ENCODE data around the gene RNLS. TPM values are rescaled to one million over a fixed set of nuclear protein-coding genes. Genes with fewer than 3 reads are reported as not detected.
A peak's percentile ranks its signal among the peaks of the same experiment; 100 is the strongest.

Gene RNLS
- polyA plus RNA-seq, 6 donors from 2014 or later, result 4.1 to 7.3 (median 5.0) TPM

DNA sequence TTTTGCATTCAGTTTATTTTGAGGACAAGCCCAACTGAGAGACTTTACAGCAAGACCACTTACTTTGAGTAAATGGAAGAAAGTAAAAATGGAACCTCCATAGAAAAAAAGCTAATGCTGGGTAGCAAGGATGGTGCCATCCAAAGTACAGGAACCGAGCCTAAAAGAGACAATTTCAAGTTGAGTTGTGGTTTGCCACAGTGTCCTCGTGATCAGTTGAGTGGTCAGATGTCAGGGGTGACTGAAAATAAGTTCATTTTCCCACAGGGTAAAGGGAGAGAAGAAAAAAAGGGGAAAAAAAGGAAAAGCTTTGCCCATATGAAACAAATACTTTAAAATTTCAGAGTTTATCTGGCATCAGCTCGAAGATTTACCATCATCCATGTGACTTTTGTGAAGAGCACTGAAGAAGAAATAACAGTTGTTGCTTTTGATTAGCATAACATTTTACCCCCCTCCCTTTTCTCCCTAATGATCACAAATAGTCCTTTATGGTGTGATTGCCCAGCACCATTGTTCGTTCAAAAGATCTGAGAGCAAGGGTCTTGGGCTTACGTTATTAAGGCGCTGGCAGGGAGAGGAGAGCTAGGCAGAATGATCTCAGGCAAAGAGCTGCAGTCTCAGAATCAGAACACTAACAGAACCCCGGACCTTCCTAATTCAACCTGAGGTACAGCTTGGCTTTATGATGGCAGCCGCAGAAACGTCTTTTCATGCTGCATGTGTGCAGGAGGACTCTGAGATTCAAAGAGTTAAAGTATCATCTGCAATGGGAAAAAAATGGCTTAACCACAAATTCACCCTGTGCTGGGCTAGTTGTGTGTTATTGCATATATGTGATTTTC, 338.1 kb downstream of the RNLS start:
- Mint-ChIP-seq H3K4me1 (peaks cover 23 to 32% (median 27%) of the 10 kb centered on the region in 3 donors), H3K27me3 (no peaks in the 10 kb centered on the region), H3K27ac (peak overlapping the region in 3 of 6 donors; percentile 1 to 40 (median 22)), H3K4me3 (no peak overlapping the region), H3K36me3 (peaks cover 0 to 4% of the 10 kb centered on the region in 2 donors), H3K9me3 (peaks cover 0 to 5% (median 0%) of the 10 kb centered on the region in 7 donors)
- DNase-seq, result no peak
- no peak for ATAC-seq (ENCODE audit: low read depth in 2 of 2)

DNA sequence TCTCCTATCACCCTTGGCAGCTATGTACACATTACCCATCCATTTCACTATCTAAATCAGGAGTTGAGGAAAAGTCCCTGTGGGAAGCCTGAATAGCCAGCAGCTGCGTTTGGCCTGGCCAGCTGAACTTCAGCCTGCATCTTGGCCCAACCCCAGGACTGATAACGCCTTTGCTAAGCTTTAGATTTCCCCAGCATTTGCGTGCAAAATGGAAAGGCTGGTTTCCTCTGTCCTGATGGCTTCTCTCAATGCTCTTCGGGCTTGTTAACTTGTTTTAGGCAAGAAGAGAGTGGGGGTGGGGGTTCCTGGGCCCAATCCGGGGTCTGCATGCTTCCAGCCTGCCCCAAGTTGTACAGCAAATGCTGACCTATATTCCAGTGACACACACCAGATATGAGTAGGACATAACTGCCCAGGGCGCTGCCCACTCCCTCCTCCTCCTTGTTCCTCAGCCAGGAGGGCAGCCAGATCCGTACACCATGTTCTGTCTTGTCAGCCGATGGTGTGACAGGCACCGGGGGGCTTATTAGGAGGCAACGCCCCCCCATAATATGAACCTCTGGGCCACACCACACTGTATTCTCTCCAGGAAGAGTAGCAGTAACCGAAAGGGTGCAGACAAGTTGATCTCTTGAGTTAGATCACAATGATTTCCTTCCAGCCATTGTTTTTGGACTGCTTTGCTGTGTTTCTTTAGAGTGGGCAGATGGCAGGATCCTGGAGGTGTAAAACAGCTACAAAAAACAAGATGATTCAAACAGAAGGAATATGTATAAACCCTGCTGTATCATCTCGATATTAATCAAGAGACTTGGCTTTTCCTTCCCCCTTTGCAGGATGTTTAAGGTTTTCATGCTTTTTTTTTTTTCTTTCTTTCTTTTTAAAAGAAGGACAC, 339.0 kb downstream of the RNLS start:
- DNase-seq (no peak), ATAC-seq (ENCODE audit: low read depth in 2 of 2) (no peak)
- Mint-ChIP-seq H3K9me3 (peaks cover 0 to 5% (median 0%) of the 10 kb centered on the region in 7 donors), H3K4me3 (no peak overlapping the region), H3K4me1 (peaks cover 21 to 32% (median 27%) of the 10 kb centered on the region in 3 donors), H3K27me3 (no peaks in the 10 kb centered on the region), H3K36me3 (peaks cover 0 to 4% of the 10 kb centered on the region in 2 donors), H3K27ac (peak overlapping the region in 2 of 6 donors; percentile 22 to 65)

DNA sequence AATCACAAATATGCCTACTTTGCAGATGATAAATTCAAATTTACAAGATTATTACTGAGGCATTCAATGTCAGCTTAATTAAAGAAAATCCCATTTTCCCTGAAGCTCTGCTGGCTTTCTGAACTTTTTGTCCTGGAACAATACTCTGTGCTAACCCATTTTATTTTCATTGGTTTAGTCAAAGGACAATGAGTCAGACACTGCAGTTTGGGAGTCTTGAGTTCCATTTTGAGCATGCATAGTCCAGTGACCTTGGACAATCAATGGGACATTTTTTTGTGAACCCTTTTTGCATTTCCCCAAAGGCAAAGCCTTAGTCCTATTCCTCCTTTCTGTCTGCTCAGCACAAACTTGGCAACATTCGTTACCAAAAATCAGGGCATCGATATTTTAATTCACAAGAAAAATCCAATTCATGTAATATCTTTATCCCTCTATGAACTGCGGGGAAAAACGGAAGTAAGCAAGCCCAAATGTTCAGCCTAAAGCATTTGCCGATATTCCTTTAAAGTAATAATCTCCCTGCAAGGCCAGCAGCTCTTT, 339.8 kb downstream of the RNLS start:
- Mint-ChIP-seq H3K27ac (no peak overlapping the region), H3K4me3 (no peak overlapping the region), H3K9me3 (peaks cover 0 to 2% (median 0%) of the 10 kb centered on the region in 7 donors), H3K36me3 (peaks cover 0 to 4% of the 10 kb centered on the region in 2 donors), H3K4me1 (peaks cover 21 to 32% (median 27%) of the 10 kb centered on the region in 3 donors), H3K27me3 (no peaks in the 10 kb centered on the region)
- DNase-seq (no peak), ATAC-seq (ENCODE audit: low read depth in 2 of 2) (no peak)

DNA sequence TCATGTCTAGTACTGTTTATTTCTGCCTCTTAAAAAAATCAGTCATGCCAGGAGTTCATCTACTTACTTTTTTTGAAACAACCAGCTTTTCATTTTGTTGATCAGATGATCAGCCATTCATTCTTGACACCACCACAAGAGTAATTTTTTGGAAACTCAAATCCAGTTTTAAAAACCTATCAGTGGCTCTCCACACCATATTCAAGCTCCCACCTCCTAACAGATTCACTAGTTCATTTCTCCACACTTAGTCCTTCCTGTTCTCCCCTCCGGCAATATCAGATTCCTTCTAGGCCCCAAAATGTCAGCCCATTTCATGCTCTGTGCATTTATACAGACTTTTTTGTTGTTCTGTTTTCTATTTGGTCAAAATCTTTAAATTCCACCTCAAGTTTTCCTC, 341.6 kb downstream of the RNLS start:
- Mint-ChIP-seq H3K4me1 (peaks cover 9 to 23% (median 15%) of the 10 kb centered on the region in 3 donors), H3K36me3 (no peaks in the 10 kb centered on the region), H3K27ac (peak overlapping the region in 2 of 6 donors; percentile 2 to 65), H3K9me3 (no peaks in the 10 kb centered on the region), H3K27me3 (no peaks in the 10 kb centered on the region), H3K4me3 (no peak overlapping the region)
- ATAC-seq (ENCODE audit: low read depth in 2 of 2) (no peak), DNase-seq (no peak)

DNA sequence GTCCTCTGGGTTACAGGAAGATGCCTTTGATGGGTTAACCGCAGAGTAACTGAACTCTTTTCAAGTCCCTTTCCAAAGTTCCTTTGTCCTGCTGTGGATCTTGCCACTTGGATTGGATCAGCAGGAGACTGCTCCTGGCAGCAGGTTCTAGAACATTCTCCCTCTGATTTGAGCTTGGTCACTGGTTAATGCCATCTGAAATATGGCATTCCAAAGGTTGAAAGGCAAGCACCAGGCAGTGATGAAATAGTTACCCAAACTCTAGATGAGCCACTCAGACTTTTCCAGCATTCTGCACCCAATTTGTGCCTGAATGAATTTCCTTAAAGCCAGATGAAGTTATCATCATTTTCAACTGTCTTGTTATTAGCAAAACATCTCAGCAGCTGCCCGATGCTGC, 343.9 kb downstream of the RNLS start:
- Mint-ChIP-seq H3K4me1 (peaks cover 3 to 12% (median 4%) of the 10 kb centered on the region in 3 donors), H3K27ac (peak overlapping the region in 1 of 6 donors; percentile 4), H3K36me3 (no peaks in the 10 kb centered on the region), H3K27me3 (no peaks in the 10 kb centered on the region), H3K9me3 (no peaks in the 10 kb centered on the region), H3K4me3 (no peak overlapping the region)
- ATAC-seq (ENCODE audit: low read depth in 2 of 2), result no peak
- DNase-seq, result no peak

DNA sequence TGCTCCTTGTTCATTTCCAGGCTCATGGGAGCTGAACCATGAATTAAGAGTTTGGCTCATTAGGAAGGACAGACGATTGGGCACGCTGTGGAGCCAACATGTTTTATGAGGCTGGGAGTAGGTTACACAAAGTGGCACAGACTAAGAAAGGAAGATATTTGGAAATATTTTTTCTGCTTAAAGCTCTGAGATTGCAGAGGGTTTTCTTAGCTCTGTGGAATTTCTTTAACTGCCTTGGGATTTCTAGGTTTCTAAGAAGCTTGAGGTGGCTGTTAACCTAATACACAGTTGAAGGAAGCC, 344.6 kb downstream of the RNLS start:
- no peaks in the 10 kb centered on the region for H3K36me3 Mint-ChIP-seq

DNA sequence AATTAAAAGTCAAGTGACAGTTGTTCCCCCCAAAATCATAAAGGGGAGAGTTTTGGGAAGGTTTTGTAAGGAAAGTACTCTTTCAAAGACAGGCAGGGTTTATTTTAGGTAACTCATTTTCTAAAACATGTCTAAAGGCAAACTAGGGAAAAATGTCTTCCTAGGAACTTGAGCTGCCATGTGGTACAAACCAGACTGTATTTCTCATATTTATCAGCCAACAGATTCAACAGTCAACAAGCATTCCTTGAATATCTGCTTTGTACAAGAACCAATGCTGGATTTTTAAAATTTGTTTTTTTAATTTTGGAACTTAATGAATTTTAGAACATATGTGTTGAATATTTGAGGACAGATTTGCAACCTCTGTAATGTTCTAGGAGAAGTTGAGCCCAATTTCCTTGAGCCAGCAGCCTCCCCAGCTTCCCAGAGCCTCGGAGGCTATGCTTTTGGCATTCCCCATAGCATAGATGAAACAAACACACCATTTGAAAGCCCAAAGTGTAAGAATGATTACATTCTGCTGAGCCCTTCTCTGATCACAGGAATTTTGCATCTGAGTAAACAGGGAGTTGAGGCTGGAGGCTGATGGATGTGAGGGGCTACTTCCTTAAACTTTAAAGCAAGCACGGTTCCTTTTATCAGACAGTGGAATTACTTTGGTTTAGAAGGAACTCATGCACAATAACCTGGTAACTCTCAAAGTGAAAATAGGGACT, 345.1 kb downstream of the RNLS start:
- ATAC-seq (ENCODE audit: low read depth in 2 of 2), result no peak
- peaks cover 3 to 6% (median 4%) of the 10 kb centered on the region in 3 donors for H3K4me1 Mint-ChIP-seq
- no peaks in the 10 kb centered on the region for H3K27me3 Mint-ChIP-seq
- DNase-seq, result no peak
- no peaks in the 10 kb centered on the region for H3K36me3 Mint-ChIP-seq
- H3K4me3 Mint-ChIP-seq, result no peak overlapping the region
- no peaks in the 10 kb centered on the region for H3K9me3 Mint-ChIP-seq
- no peak overlapping the region for H3K27ac Mint-ChIP-seq

More for the DNA sequence above, 344.6 kb downstream of the RNLS start:
- Mint-ChIP-seq H3K27ac (no peak overlapping the region), H3K9me3 (no peaks in the 10 kb centered on the region), H3K27me3 (no peaks in the 10 kb centered on the region), H3K4me3 (no peak overlapping the region), H3K4me1 (peaks cover 3 to 6% (median 4%) of the 10 kb centered on the region in 3 donors)
- ATAC-seq (ENCODE audit: low read depth in 2 of 2) (no peak), DNase-seq (no peak)

DNA sequence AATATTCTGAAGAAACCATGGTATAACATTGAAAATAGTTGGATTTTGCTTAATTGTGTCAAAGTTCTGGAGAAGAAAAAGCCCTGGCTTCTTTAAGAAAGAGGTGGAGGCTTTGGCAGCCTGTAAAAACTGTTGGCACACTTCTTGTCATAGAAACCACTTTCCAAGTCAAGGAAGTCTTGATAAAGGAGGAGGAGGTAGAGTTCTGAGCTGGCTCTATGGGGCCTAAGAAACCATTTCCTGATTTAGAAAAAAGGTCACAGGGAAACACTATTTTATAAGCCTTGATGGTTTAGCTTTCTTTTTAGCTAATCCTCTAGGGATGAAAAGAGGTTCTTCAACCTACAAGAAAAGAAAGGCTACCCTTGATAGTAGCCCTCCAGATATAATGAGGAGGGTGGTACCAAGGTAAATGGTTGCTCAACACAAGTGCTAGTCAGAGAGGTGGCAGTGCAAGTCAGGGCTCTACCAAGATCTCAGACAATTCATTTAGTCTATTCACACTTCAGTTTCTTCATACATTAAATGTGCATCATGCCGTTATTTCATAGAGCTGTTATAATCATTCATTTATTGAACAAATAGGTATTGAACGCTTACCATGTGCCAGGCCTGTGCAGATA, 346.9 kb downstream of the RNLS start:
- ATAC-seq (ENCODE audit: low read depth in 2 of 2), result no peak
- Mint-ChIP-seq H3K9me3 (no peaks in the 10 kb centered on the region), H3K27ac (peak overlapping the region in 1 of 6 donors; percentile 49)

DNA sequence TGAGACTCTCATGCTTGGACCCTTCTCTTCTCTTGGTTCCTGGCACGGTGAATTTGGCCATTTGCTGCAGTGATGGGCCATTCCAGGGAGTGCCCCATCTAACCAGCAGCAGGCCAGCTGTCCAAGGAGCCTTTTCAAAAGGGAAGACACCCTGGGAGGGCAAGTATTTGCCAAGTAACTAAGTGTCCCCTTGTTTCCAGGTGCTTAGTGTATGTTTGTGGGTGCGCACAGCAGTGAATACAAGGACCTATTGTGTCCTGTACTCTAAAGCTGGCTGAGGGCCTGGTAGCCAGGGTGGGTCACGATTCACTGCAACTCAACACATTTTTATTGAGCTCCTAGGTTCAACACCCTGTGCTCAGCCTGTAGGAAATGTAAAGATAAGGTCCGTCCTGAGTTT, 348.8 kb downstream of the RNLS start:
- Mint-ChIP-seq H3K27ac (no peak overlapping the region), H3K4me1 (peaks cover 0 to 10% (median 3%) of the 10 kb centered on the region in 3 donors), H3K9me3 (peaks cover 0 to 6% (median 4%) of the 10 kb centered on the region in 7 donors), H3K27me3 (no peaks in the 10 kb centered on the region), H3K36me3 (peaks cover 5 to 16% of the 10 kb centered on the region in 2 donors), H3K4me3 (no peak overlapping the region)
- ATAC-seq (ENCODE audit: low read depth in 2 of 2), result no peak
- no peak for DNase-seq

More for the DNA sequence above, 346.9 kb downstream of the RNLS start:
- no peaks in the 10 kb centered on the region for H3K36me3 Mint-ChIP-seq
- H3K27me3 Mint-ChIP-seq, result no peaks in the 10 kb centered on the region
- peaks cover 0 to 10% (median 3%) of the 10 kb centered on the region in 3 donors for H3K4me1 Mint-ChIP-seq
- no peak overlapping the region for H3K4me3 Mint-ChIP-seq
- no peak for DNase-seq

DNA sequence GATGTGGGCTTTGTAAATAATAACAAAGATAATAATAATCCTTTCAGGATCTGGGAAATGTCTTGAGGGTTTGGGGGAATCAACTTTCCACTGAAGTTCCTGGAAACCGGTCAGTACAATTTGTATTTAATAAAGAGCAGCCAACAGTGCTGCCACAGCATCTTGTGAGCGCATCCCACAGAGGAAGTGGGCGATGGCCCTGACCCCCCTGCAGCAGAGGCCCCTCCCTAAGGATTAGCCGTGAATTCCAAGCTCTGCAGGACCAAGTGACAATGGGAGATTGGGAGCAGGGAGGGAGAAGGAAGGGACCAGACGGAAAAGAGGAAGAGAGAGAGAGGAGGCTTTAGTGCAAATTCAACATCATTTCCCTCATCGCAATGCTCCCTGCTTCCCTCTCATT, 349.2 kb downstream of the RNLS start:
- H3K4me1 Mint-ChIP-seq, result peaks cover under 1 to 11% (median 3%) of the 10 kb centered on the region in 3 donors
- DNase-seq (no peak), ATAC-seq (ENCODE audit: low read depth in 2 of 2) (no peak)
- peaks cover 6 to 18% of the 10 kb centered on the region in 2 donors for H3K36me3 Mint-ChIP-seq
- H3K4me3 Mint-ChIP-seq, result no peak overlapping the region
- H3K9me3 Mint-ChIP-seq, result peaks cover 0 to 6% (median 4%) of the 10 kb centered on the region in 7 donors
- no peaks in the 10 kb centered on the region for H3K27me3 Mint-ChIP-seq
- H3K27ac Mint-ChIP-seq, result no peak overlapping the region

DNA sequence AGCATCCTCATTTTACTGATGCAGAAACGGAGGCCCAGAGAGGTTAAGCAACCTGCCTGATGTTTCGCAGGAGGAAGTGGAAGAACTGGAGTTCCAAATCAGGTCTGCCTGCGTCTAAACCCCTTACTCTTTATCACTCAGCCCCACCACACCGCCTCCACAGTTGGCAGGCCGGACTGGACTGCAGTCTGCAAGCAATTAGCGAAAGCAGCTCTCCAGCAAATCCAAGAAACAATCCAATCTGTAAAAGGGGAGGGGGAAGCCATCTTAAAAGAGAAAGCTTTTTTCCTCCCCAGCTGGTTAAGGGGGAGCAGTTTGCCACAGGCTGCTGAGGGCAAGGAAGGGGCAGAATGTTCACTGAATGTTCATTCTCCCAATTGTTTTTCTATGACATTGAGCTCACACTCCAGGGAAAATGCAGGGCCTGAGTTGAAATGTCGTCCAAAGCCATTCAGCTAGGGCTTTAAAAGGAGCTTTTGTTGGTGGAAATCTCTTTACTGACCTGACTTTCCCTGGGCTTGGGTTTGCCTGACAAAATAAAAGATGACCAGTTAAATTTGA, 350.1 kb downstream of the RNLS start:
- Mint-ChIP-seq H3K27me3 (no peaks in the 10 kb centered on the region), H3K36me3 (peaks cover 10 to 23% of the 10 kb centered on the region in 2 donors), H3K4me3 (no peak overlapping the region), H3K27ac (no peak overlapping the region), H3K9me3 (peaks cover 0 to 6% (median 4%) of the 10 kb centered on the region in 7 donors), H3K4me1 (peaks cover 3 to 15% (median 5%) of the 10 kb centered on the region in 3 donors)
- DNase-seq (no peak), ATAC-seq (ENCODE audit: low read depth in 2 of 2) (no peak)
